NCI-H2196 treated with DMSO at 0.1 percent for 48 hours (cell line): ENCODE results near the gene FBXO9.
A peak's percentile ranks its signal among the peaks of the same experiment; 100 is the strongest.

Source experiments
- DNase-seq: peaks from one replicate; lab custom pipeline; 2025; ENCODE audit not compliant: unreplicated experiment; lab: John Stamatoyannopoulos, UW

FBXO9 gene

GRCh38 chr6:53065266-53066076 lies at the start of gene FBXO9:
FBXO9 (plus strand) TSS chr6:53065404; CDS start chr6:53065790, 386 bp downstream.
- DNase-seq, result peak; percentile 31

GRCh38 chr6:53015486-53015885 lies 49.7 kb upstream of the FBXO9 start:
- DNase-seq, result no peak

DNA sequence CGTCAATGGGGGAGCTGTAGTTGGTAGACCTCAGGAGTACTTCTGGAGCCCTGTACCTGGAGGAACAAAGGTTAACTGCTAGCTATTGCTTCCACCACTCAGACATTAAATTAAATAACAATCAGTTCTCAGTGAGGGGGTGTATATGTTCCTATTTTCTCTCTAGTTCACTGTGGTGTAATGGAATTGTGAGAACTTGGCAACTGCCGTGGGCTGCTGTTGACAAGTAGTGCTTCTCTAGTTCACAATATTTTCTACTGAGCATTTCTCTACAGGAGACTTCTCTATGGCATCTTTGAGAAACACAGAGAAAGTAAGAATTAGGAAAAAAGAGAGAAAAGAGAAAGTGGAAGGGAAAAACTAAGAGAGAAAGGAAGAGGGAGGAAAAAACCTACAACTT lies 46.8 kb upstream of the FBXO9 start:
- no peak for DNase-seq

- DNase-seq, result no peak
Measured at GRCh38 chr6:53020005-53020744, 45.0 kb upstream of the FBXO9 start.

DNA sequence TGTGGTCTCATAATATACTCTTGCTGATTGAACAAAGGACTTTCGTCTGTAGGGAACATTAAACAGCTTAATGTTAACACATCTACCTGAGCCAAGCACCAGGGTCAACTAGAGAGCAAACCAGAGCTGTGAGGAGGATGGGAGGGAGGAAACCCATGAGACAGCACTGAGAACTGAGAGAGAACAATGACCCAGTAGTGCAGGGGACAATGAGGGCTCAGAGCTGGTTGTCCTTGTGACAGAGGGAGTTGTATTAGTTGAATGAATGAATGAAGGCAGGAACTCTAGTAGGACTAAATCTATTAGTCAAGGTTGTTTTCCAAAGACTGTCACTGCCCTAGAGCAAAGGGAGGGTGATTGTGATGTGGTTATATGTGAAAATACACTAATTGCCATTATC lies 41.9 kb upstream of the FBXO9 start:
- DNase-seq, result no peak

GRCh38 chr6:53026526-53026925 lies 38.7 kb upstream of the FBXO9 start:
- no peak for DNase-seq

DNA sequence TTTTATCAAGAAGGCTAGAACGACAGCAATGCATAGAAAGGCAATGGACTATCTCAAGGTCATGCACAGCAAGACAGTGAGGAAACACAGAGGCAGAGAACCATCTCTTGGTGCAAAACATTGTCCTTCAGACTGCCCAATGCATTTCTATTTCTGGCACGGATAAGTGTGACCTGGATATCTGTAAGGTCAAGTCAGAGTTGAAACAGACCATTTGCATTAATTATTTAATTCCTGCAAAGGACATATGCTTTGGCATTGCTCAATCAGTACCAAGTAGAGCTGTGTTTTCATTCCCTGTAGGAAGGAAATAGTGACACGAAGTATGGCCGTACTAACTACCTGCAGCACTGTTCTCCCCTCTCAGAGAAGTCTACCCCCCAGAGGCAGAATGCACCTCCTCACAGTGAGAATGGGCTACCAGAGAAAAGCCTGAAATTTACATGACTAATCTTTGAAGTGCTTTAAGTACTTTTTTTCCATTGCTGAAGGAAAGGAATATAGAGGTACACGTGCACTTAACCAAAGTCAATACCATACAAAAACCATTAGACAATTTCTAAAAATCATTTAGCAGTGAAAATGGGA lies 38.0 kb upstream of the FBXO9 start:
- no peak for DNase-seq

GRCh38 chr6:53028467-53028866 lies 36.7 kb upstream of the FBXO9 start:
- DNase-seq, result no peak

DNA sequence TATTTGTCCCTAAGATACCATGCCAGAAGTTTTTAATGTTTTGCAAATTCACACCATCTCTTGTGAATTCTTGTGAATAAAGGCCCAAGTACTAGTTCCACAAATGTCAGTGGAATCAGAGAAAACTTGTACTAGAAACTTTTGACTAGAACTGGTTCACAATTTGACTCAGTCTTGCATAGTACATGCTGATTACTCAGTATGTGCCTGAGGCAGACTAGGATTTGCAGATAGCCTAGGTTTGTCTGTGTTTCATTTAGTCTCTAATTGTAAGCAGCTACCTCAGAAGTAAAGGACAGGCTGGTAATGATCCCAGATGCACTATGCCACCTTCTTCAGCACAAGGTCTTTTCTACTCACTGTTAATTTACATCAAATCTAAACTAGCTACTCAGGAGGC lies 35.9 kb upstream of the FBXO9 start:
- DNase-seq, result no peak

- DNase-seq, result no peak
Measured at GRCh38 chr6:53029761-53030160, 35.4 kb upstream of the FBXO9 start.

DNA sequence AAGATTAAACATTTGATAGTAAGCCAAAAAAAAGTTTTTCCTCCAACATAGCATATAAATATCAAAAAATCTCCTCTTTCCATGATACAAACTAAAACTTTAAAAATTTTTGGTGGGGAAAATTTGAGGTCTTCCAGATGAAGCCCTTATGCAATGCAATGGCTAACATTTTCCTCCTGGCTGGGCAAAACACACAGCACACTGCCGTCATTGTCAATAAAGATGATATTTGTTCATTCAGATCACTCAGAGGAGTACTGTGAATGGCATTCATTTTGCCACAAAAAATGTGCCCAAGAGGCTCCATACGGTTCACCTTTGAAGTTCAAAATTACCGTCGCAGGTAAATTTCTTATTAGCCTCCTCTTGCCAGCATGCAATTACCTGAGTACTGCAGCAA lies 33.9 kb upstream of the FBXO9 start:
- no peak for DNase-seq

DNA sequence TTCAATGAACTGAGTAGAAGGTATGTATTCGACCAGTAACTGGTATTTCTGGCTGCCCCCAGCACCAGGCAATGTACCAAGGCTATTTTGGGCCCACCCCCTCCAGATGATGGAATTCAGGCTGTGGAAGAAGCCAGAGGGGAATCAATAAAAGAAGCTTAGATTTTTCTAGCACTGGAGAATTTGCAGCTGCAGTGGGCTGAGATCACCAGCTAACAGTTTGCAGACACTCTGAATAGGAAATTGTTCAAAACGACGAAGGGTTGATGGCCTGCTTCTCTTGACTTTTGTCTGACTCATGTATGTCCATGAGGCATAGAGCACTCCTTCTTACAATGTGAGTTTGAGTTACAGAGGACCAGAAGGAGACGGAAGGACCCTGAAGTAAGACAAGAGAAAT lies 32.4 kb upstream of the FBXO9 start:
- no peak for DNase-seq

- no peak for DNase-seq
Measured at GRCh38 chr6:53033764-53034163, 31.4 kb upstream of the FBXO9 start.

DNA sequence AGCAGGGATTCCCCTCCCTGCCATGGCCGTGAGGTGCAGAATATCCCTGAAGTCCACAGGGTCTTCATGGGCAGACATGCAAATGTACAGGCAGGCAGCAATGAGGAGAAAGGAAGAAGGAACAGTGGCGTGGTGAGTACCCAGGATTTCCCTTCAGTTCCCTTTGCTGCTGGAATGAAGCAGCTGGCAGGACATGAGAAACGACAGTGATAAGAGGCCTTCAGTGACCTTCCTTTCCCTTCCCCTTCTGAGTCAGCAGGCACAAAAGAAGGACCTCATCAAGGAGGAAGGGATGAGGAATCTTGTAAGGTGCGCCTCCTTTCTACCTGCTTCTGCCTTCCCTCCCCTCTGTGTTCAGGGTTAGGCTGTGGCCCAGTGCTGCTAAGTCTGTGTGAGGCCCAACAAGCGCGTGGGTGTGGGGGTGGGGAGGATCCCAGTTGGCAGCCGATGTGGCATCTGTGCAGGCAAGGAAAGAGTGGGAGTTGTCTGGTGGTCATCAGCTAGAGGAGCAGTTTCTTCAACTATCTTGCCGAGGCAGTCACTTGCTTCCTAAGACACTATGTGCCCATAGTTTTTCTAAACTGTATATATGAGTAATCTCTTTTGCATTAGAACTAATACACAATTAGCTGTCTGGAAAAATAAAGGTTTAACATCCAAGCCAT lies 29.5 kb upstream of the FBXO9 start:
- no peak for DNase-seq

GRCh38 chr6:53038141-53038540 lies 27.1 kb upstream of the FBXO9 start:
- no peak for DNase-seq

DNA sequence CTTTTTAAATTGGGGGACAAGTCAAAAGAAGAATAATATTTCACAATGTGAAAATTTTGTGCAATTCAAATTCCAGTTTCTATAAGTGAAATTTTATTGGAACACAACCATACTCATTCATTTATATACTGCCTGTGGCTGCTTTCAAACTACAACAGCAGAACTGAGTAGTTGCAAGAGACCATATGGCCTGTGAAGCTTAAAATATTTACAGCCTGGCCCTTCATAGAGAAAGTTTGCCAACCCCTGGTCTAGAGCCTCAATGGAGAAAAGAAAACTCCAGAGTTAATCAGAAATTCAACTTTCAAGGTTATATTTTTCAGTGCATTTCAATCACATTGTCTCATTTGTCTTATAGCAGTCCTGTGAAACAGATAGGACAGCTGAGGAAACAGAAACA lies 26.6 kb upstream of the FBXO9 start:
- no peak for DNase-seq

DNA sequence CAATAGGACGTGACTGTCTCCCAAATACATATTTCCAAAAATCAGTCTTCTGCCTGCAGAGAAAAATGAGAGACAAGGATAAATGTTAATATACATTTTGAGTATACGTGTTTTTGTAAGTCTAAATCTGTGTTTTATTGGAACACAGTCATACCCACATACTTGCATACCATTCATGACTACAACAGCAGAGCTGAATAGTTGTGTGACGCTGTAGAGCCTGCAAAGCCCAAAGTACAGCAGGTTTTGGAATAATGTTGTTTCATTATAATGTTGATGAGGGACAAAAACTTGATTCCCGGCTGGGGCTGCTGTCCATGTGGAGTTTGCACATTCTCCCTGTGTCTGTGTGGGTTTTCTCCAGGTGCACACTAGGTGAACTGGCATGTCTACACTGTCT lies 23.8 kb upstream of the FBXO9 start:
- DNase-seq, result no peak

DNA sequence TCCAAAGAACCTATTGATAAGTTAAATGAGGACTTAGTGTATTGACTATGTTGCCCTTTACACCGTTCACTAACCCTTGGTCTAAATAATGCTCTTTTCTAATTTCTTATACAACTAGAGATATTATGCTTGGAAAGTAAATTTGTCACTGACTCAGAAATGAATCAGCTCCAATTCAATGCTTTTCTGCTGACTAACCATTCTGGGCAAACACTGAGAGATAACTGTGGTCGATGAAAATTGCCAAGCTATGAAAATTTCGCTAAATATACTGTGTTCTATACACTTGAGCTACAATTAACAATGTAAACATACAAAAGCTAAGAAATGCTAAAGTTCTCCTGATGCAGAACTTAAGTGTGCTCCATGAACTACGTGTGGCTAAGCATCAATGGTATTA lies 23.1 kb upstream of the FBXO9 start:
- DNase-seq, result no peak

- no peak for DNase-seq
Measured at GRCh38 chr6:53043581-53043980, 21.6 kb upstream of the FBXO9 start.

DNA sequence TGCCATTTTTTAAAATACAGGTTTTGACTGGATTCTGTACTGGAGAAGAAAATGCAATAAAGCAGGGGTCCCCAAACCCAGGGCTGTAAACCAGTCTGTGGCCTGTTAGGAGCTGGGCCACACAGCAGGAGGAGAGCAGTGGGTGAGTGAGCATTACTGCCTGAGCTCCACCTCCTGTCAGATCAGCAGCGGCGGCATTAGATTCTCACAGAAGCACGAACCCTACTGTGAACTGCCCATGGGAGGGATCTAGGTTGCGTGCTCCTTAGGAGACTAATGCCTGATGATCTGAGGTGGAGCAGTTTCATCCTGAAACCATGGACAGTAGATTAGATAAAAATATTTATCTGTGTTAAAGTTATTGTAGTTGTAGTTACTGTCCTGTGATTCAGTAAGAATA lies 21.1 kb upstream of the FBXO9 start:
- no peak for DNase-seq

DNA sequence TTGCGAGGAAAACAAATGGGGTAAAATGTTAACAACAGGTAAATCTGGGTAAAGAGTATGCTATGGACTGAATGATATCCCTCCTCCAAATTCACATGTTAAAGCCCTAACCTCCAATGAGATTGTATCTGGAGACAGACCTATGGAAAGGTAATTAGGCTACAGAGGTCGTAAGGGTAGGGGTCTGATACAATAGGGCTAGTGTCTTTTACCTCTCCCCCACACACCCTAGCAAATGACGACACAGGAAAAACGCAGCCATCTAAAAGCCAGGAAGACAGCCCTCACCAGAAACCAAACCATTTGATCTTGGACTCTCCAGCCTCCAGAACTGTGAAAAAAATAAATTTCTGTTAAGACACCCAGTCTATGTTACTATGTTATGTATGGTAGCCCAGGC lies 20.6 kb upstream of the FBXO9 start:
- DNase-seq, result no peak
